HG03159 (cell line): ENCODE data around the gene OVCH1.

Experiments used
- ATAC-seq: cut with Tn5 transposase; IDR thresholded peaks from one replicate; pipeline ENCODE4 v1.9.1; 2021; ENCODE audit warnings: mild to moderate bottlenecking, moderate library complexity; ENCODE audit not compliant: unreplicated experiment

The OVCH1 gene

GRCh38 chr12:29497588-29497987 is at the start of gene OVCH1:
OVCH1 (minus strand) TSS chr12:29497686; CDS start chr12:29497686, 0 bp downstream.
- no peak for ATAC-seq

GRCh38 chr12:29547151-29547632 is 49.7 kb upstream of the OVCH1 start:
- ATAC-seq = no peak

- ATAC-seq = no peak
Observed at GRCh38 chr12:29546000-29546399, 48.5 kb upstream of the OVCH1 start.

GRCh38 chr12:29545102-29545467 is 47.6 kb upstream of the OVCH1 start:
- peak; percentile 89 for ATAC-seq

GRCh38 chr12:29544428-29545101 is 47.1 kb upstream of the OVCH1 start:
- ATAC-seq = peak; percentile 37

- no peak for ATAC-seq
Observed at GRCh38 chr12:29543036-29543435, 45.5 kb upstream of the OVCH1 start.

GRCh38 chr12:29537298-29537697 is 39.8 kb upstream of the OVCH1 start:
- no peak for ATAC-seq

- no peak for ATAC-seq
Observed at GRCh38 chr12:29534935-29535334, 37.4 kb upstream of the OVCH1 start.

GRCh38 chr12:29533815-29534489 is 36.5 kb upstream of the OVCH1 start:
- no peak for ATAC-seq

- no peak for ATAC-seq
Observed at GRCh38 chr12:29531471-29531870, 34.0 kb upstream of the OVCH1 start.

- ATAC-seq = no peak
Observed at GRCh38 chr12:29530436-29530835, 33.0 kb upstream of the OVCH1 start.

GRCh38 chr12:29528161-29528560 is 30.7 kb upstream of the OVCH1 start:
- no peak for ATAC-seq

GRCh38 chr12:29521951-29522350 is 24.5 kb upstream of the OVCH1 start:
- no peak for ATAC-seq

- ATAC-seq = peak; percentile 61
Observed at GRCh38 chr12:29519585-29520182, 22.2 kb upstream of the OVCH1 start.

GRCh38 chr12:29518407-29518806 is 20.9 kb upstream of the OVCH1 start:
- no peak for ATAC-seq

- no peak for ATAC-seq
Observed at GRCh38 chr12:29517264-29517663, 19.8 kb upstream of the OVCH1 start.

- ATAC-seq = no peak
Observed at GRCh38 chr12:29516431-29516875, 19.0 kb upstream of the OVCH1 start.

- no peak for ATAC-seq
Observed at GRCh38 chr12:29510591-29511185, 13.2 kb upstream of the OVCH1 start.

- ATAC-seq = no peak
Observed at GRCh38 chr12:29509503-29509902, 12.0 kb upstream of the OVCH1 start.

- ATAC-seq = no peak
Observed at GRCh38 chr12:29508949-29509348, 11.5 kb upstream of the OVCH1 start.

- ATAC-seq = no peak
Observed at GRCh38 chr12:29505122-29505521, 7.6 kb upstream of the OVCH1 start.

GRCh38 chr12:29503283-29503682 is 5.8 kb upstream of the OVCH1 start:
- no peak for ATAC-seq
